Epithelial cell of esophagus (primary cell): ENCODE measurements around the gene CASS4.

Source experiments
- DNase-seq: peaks from one replicate; pipeline ENCODE4 v3.0.0; 2010; ENCODE audit warnings: low read depth
- H3K4me3 ChIP-seq: 2 replicates; pipeline ENCODE4 v1.5.1; 2011; ENCODE audit warnings: mild to moderate bottlenecking, low read length, control low read depth
- TF ChIP-seq, protein P1 (sequence below): IDR thresholded peaks from 2 replicates; pipeline ENCODE4 v1.5.1; 2011; ENCODE audit warnings: low read depth, mild to moderate bottlenecking, low read length, control low read depth, inconsistent platforms; ENCODE audit not compliant: insufficient read depth; ENCODE audit errors: missing control alignments

The CASS4 gene

DNA sequence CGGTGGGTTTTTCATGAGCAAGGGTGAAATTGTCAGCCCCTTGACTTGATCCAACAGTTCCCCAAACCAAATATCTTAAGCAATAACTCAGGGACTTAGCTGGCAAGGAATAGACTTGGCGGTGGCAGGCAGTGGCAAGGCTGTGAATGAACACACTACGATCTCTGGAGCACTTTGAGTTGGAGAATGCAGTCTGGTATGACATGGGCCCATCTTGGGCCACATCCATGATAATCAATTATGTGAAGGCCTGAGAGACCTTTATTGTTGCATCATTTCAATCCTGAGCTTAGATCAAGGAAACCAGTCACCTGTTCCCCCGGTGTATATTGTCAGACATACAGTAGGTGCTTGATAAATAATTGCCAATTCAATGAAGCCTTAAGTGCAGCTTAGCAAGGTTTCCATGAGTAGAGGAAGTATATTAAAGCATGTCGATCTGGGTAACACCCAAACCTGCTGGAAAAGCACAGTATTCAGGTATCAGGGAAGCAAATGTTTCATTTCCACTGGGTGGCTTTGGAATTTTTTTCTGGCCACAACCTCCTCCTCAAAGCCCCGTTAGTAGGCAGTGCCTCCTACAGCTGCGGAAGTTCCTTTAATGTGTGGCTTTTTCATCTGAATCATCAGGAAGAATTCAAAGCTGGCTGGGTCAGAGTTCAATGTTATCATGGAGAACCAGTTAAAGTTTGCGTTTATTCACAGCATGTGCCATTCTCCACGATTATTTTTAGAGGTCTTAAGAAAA, 10.2 kb downstream of the CASS4 start:
- TF ChIP-seq, protein P1, sequence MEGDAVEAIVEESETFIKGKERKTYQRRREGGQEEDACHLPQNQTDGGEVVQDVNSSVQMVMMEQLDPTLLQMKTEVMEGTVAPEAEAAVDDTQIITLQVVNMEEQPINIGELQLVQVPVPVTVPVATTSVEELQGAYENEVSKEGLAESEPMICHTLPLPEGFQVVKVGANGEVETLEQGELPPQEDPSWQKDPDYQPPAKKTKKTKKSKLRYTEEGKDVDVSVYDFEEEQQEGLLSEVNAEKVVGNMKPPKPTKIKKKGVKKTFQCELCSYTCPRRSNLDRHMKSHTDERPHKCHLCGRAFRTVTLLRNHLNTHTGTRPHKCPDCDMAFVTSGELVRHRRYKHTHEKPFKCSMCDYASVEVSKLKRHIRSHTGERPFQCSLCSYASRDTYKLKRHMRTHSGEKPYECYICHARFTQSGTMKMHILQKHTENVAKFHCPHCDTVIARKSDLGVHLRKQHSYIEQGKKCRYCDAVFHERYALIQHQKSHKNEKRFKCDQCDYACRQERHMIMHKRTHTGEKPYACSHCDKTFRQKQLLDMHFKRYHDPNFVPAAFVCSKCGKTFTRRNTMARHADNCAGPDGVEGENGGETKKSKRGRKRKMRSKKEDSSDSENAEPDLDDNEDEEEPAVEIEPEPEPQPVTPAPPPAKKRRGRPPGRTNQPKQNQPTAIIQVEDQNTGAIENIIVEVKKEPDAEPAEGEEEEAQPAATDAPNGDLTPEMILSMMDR: no peak
- no peak overlapping the region for H3K4me3 ChIP-seq
- DNase-seq: peak; percentile 30

DNA sequence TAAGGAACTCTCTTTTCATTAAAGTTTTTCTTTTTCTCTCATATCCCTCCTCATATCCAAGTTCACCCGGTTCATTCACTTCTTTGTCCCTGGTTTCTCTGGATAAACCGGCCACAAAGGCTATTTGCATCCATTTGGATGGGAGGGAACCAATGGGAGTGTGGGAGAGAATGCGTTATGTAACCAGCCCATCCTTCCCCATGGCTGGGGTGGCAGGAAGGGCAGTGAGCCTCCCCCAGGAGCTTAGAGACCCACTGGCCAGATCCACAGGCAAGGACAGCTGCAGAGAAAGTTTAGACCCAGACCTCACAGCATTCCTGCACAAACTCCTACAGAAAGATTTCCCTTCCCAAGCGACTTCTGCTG, 10.7 kb downstream of the CASS4 start:
- TF ChIP-seq, protein P1: no peak

DNA sequence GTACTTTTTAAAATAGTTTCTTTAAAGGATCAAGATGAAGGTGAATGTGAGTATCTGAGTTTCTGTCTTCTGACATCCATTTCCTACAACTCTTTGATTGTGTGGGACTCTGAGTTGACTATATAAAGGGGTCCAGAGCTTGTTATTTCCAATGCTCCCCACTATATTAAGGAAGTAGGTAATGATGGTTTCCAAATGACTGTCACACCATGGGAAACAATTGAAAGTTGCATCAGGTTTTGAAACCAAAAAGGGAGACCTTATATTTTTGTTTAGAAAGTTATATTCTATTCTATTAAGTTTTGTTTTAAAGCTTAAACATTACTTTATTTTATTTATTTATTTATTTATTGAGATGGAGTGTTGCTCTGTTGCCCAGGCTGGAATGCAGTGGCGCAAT, 11.2 kb downstream of the CASS4 start:
- H3K4me3 ChIP-seq: no peak overlapping the region
- TF ChIP-seq, protein P1: no peak

More for the DNA sequence above, 10.7 kb downstream of the CASS4 start:
- H3K4me3 ChIP-seq: no peak overlapping the region
- no peak for DNase-seq

DNA sequence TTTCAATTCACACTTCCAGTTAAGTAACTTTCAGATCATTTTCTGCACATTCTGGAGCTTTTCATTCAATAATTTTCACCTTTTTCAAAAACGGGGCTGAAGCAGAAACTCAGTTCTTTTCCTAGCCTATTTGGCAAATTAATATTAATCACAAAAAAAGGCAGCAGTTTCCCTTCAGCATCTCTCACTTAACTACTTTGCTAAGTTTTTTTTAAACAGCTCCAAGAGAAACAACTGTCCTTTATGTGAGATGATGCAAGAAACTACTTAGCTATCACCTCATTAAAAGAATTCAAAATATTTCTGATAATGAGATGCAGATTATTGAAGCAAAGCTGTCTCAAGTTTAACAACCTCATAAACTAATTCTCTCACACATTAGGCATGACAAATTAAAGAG, 11.8 kb downstream of the CASS4 start:
- TF ChIP-seq, protein P1: no peak
- DNase-seq: no peak
- no peak overlapping the region for H3K4me3 ChIP-seq

More for the DNA sequence above, 11.2 kb downstream of the CASS4 start:
- no peak for DNase-seq

DNA sequence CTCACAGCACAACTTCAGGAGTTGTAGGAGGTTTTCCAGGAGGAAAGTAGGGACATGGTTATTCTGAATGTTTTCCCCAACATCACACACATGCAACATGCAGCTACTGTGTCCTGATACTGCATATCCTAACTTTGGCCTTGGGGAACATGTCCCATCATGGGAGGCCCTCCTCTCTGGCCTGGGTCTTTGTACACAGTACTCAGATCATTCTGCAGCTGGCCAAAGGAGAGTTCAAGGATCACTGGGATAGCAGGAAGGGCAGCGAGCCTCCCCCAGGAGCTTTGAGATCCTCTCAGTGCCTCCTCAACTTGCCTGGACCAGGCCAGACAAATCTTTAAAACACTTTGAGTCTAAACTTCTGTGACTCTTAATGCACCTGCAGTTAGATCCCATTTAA, 12.9 kb downstream of the CASS4 start:
- no peak overlapping the region for H3K4me3 ChIP-seq
- no peak for DNase-seq
- TF ChIP-seq, protein P1: no peak

DNA sequence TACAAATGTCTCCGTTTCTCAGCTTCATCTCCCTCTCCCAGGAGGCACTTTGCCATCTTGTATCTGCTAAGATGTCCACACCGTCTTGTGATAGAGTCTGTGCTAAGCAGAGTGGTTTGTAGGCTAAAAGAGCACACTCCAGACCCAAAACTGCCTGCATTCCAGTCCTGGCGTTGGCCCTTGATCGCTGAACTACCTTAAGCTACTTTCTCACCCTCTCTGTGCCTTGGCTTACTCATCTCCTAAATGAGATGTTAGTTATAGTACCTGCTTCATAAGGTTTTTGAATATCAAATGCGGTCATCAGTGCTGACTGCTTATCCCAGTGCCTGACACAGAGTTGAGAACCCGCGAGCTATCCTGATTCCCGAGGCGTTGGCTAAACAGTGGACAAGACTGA, 14.0 kb downstream of the CASS4 start:
- TF ChIP-seq, protein P1: no peak

DNA sequence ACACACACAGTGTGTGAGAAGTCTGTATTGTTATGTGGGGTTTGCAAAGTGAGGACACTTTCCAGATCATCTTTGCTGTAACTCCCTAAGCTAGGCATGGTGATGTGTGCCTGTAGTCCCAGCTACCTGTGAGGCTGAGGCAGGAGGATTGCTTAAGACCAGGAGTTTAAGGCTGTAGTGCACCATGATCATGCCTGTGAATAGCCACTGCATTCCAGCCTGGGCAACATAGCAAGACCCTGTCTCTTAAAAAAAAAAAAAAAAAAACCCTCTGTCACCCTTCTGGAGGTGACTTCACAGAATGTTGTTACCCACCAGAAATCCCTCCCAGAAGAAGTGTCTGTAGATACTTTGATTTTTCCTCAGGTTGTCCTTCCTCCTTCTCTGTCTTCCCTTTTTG, 14.9 kb downstream of the CASS4 start:
- DNase-seq: no peak
- TF ChIP-seq, protein P1: no peak
- H3K4me3 ChIP-seq: no peak overlapping the region

More for the DNA sequence above, 14.0 kb downstream of the CASS4 start:
- H3K4me3 ChIP-seq: no peak overlapping the region
- no peak for DNase-seq
